ENCODE data around the gene CATSPERZ.

CATSPERZ gene

GRCh38 chr11:64285885-64286800 is 14.0 kb upstream of the CATSPERZ start:
- DNase-seq, result no peak

GRCh38 chr11:64286801-64287159 is 13.4 kb upstream of the CATSPERZ start:
- no peak for DNase-seq

GRCh38 chr11:64287676-64288352 is 12.3 kb upstream of the CATSPERZ start:
- no peak for DNase-seq

- no peak for DNase-seq
These were observed 11.8 kb upstream of the CATSPERZ start for GRCh38 chr11:64288353-64288750.

- no peak for DNase-seq
These were observed 11.1 kb upstream of the CATSPERZ start for GRCh38 chr11:64289002-64289564.

- DNase-seq, result no peak
These were observed 9.6 kb upstream of the CATSPERZ start for GRCh38 chr11:64290352-64291261.

GRCh38 chr11:64291262-64291751 is 8.9 kb upstream of the CATSPERZ start, which contains the start of gene KCNK4:
KCNK4 (plus strand) TSS chr11:64291302; CDS start chr11:64293019, 1,717 bp downstream.
- DNase-seq, result no peak

GRCh38 chr11:64291752-64292459 is 8.3 kb upstream of the CATSPERZ start:
- no peak for DNase-seq

- DNase-seq, result peak; percentile 24
These were observed 7.5 kb upstream of the CATSPERZ start for GRCh38 chr11:64292460-64293254.

GRCh38 chr11:64294774-64295173 is 5.4 kb upstream of the CATSPERZ start:
- no peak for DNase-seq

- no peak for DNase-seq
These were observed 4.4 kb upstream of the CATSPERZ start for GRCh38 chr11:64295760-64296159.

GRCh38 chr11:64296236-64296635 is 3.9 kb upstream of the CATSPERZ start:
- DNase-seq, result no peak

GRCh38 chr11:64296830-64297698 is 3.1 kb upstream of the CATSPERZ start:
- DNase-seq, result no peak

GRCh38 chr11:64297699-64298358 is 2.3 kb upstream of the CATSPERZ start:
- DNase-seq, result no peak

GRCh38 chr11:64298966-64299846 is 952 bp upstream of the CATSPERZ start:
- no peak for DNase-seq

- no peak for DNase-seq
These were observed 3.2 kb downstream of the CATSPERZ start for GRCh38 chr11:64303109-64304031.

- no peak for DNase-seq
These were observed 3.8 kb downstream of the CATSPERZ start for GRCh38 chr11:64304032-64304315.
